OCI-LY7 (cell line): ENCODE results near the gene C16orf78. TPM values are rescaled to one million over a fixed set of nuclear protein-coding genes. Genes with fewer than 3 reads are reported as not detected.

ENCODE experiments used
- BruUV-seq: library from RNA; stranded (reverse); fragments of 400-500 nt; replicated peaks from 2 replicates; lab custom pipeline; 2021; lab: Mats Ljungman, UMichigan
- CTCF ChIA-PET: fragments of 300-600 bp; sonication (Branson Sonifier 250); formaldehyde crosslinking; loops from one replicate; lab custom pipeline; 2022; ENCODE audit warnings: antibody characterized with exemption; ENCODE audit not compliant: unreplicated experiment; lab: Charles Lee
- POLR2A ChIA-PET: fragments of 300-600 bp; sonication (Branson Sonifier 250); formaldehyde crosslinking; loops from one replicate; lab custom pipeline; 2022; ENCODE audit warnings: antibody characterized with exemption; lab: Charles Lee
- DNase-seq: peaks from one replicate; pipeline ENCODE4 v3.0.0-alpha.2; 2015; ENCODE audit warnings: low spot score
- H2AFZ ChIP-seq: fragments of 200-600 bp; sonication (generic), shearing (Covaris generic); 2 replicates; pipeline ENCODE4 v1.6.1; 2014; ENCODE audit warnings: mild to moderate bottlenecking, antibody characterized with exemption, low read length, moderate library complexity
- H3K27ac ChIP-seq: fragments of 200-600 bp; sonication (generic); 2 replicates; pipeline ENCODE4 v1.5.1; 2014; ENCODE audit warnings: mixed run types, low read depth, mild to moderate bottlenecking, moderate library complexity, low read length, inconsistent platforms; ENCODE audit not compliant: poor library complexity, severe bottlenecking
- H3K36me3 ChIP-seq: fragments of 200-600 bp; sonication (generic); 2 replicates; pipeline ENCODE4 v1.6.1; 2014; ENCODE audit warnings: mild to moderate bottlenecking, antibody characterized with exemption, low read length, moderate library complexity, mixed read lengths; ENCODE audit not compliant: insufficient read depth
- H3K4me1 ChIP-seq: fragments of 200-600 bp; sonication (generic); 2 replicates; pipeline ENCODE4 v1.5.1; 2014; ENCODE audit warnings: mild to moderate bottlenecking, low read length; ENCODE audit not compliant: insufficient read depth, poor library complexity, severe bottlenecking
- H3K4me2 ChIP-seq: fragments of 200-600 bp; sonication (generic); 2 replicates; pipeline ENCODE4 v1.6.1; 2014; ENCODE audit warnings: mild to moderate bottlenecking, low read length
- H3K4me3 ChIP-seq: fragments of 200-600 bp; sonication (generic); 2 replicates; pipeline ENCODE4 v1.5.1; 2014; ENCODE audit warnings: mild to moderate bottlenecking, low read depth, low read length; ENCODE audit not compliant: poor library complexity, severe bottlenecking
- H3K79me2 ChIP-seq: fragments of 200-600 bp; sonication (generic); 2 replicates; pipeline ENCODE4 v1.6.1; 2016; ENCODE audit warnings: low read depth, mild to moderate bottlenecking, low read length, moderate library complexity, mixed read lengths; ENCODE audit not compliant: insufficient read depth
- H3K9me2 ChIP-seq: fragments of 200-600 bp; sonication (generic); 2 replicates; pipeline ENCODE4 v1.6.1; 2016; ENCODE audit warnings: mild to moderate bottlenecking, low read length, mixed read lengths; ENCODE audit not compliant: insufficient read depth
- H3K9me3 ChIP-seq: fragments of 200-600 bp; sonication (generic); 2 replicates; pipeline ENCODE4 v1.6.1; 2014; ENCODE audit warnings: mild to moderate bottlenecking, mixed run types, low read length, mixed read lengths
- H4K20me1 ChIP-seq: fragments of 200-600 bp; sonication (generic); 2 replicates; pipeline ENCODE4 v1.6.1; 2014; ENCODE audit warnings: mild to moderate bottlenecking, antibody characterized with exemption, low read length, moderate library complexity, mixed read lengths; ENCODE audit not compliant: insufficient read depth
- EZH2phosphoT487 ChIP-seq: fragments of 200-600 bp; sonication (generic); IDR thresholded peaks from 2 replicates; pipeline ENCODE4 v1.6.1; 2018; ENCODE audit warnings: low read depth, borderline replicate concordance, mild to moderate bottlenecking, mixed run types, antibody characterized with exemption, low read length, moderate library complexity, mixed read lengths
- intact Hi-C: fragments of 100-400 bp; cut with micrococcal nuclease; formaldehyde crosslinking; loops from one replicate; pipeline ENCODE4 v1.10.0; 2022; ENCODE audit not compliant: unreplicated experiment
- total RNA-seq, 2 experiments: library from RNA; depleted of rRNA in 1 of 2; stranded (reverse); fragments of >200 nt in 1 of 2; shearing (Covaris generic) in 1 of 2; gene quantifications; 2 replicates each; pipeline ENCODE4 v1.2.3, GENCODE V29; 2014 to 2022
- TF ChIP-seq, protein P1 (sequence below): fragments of 200-600 bp; sonication (generic); conservative IDR thresholded peaks from 2 replicates; pipeline ENCODE4 v1.5.1; 2014; ENCODE audit warnings: mild to moderate bottlenecking, antibody characterized with exemption, low read length, moderate library complexity, mixed read lengths

The C16orf78 gene
- total RNA-seq, 2 experiments from 2014 or later: not detected

DNA sequence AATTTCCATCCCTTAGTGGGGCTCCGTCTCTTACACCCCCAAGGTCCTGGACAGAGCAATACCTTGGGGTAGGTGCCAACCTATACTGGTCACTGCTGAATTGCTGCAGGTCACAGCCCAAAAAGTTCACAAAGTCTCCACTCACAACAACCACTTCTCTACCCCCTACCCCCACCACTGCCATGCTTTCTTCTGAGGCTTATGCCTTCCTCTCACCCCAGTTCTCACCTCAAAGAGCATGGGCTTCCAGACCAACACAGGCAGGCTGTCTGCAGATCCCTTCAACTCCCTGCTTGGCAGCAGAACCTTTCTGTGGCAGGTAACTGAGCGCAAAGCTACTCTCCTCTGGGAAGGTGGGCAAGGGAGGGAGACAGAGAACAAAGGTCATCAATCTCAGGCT is 35.5 kb downstream of the C16orf78 start:
- BruUV-seq: no TSS peak
- no peak overlapping the region for H3K4me3 ChIP-seq
- H3K9me2 ChIP-seq: no peaks in the 10 kb centered on the region
- no peak overlapping the region for H3K27ac ChIP-seq
- H4K20me1 ChIP-seq: no peaks in the 10 kb centered on the region
- no peaks in the 10 kb centered on the region for H3K79me2 ChIP-seq
- no peak overlapping the region for H2AFZ ChIP-seq
- no peak overlapping the region for H3K4me2 ChIP-seq
- H3K4me1 ChIP-seq: peaks cover 26% of the 10 kb centered on the region
- no peaks in the 10 kb centered on the region for H3K9me3 ChIP-seq
- TF ChIP-seq, protein P1, sequence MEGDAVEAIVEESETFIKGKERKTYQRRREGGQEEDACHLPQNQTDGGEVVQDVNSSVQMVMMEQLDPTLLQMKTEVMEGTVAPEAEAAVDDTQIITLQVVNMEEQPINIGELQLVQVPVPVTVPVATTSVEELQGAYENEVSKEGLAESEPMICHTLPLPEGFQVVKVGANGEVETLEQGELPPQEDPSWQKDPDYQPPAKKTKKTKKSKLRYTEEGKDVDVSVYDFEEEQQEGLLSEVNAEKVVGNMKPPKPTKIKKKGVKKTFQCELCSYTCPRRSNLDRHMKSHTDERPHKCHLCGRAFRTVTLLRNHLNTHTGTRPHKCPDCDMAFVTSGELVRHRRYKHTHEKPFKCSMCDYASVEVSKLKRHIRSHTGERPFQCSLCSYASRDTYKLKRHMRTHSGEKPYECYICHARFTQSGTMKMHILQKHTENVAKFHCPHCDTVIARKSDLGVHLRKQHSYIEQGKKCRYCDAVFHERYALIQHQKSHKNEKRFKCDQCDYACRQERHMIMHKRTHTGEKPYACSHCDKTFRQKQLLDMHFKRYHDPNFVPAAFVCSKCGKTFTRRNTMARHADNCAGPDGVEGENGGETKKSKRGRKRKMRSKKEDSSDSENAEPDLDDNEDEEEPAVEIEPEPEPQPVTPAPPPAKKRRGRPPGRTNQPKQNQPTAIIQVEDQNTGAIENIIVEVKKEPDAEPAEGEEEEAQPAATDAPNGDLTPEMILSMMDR: no peak
- no peak for TF ChIP-seq EZH2phosphoT487
- intact Hi-C loops: loop anchor here (2.0 kb wide), 1 partner anchor 54 kb away; no protein-coding TSS in a partner anchor
- CTCF ChIA-PET: interaction anchor here (0.5 kb wide), 1 partner anchor 541 kb away, joined by 3 read pairs; no protein-coding TSS in a partner anchor
- no peak for DNase-seq
- no peaks in the 10 kb centered on the region for H3K36me3 ChIP-seq
- POLR2A ChIA-PET: no interaction called here

- no peaks in the 10 kb centered on the region for H4K20me1 ChIP-seq
- H3K9me3 ChIP-seq: no peaks in the 10 kb centered on the region
- peaks cover 22% of the 10 kb centered on the region for H3K4me1 ChIP-seq
- H3K4me2 ChIP-seq: no peak overlapping the region
- TF ChIP-seq, protein P1: no peak
- no peak for TF ChIP-seq EZH2phosphoT487
- no TSS peak for BruUV-seq
- no peak overlapping the region for H3K27ac ChIP-seq
- no peak overlapping the region for H2AFZ ChIP-seq
- H3K4me3 ChIP-seq: no peak overlapping the region
- DNase-seq: no peak
- ChIA-PET POLR2A (no interaction called here), CTCF (no interaction called here)
- no peaks in the 10 kb centered on the region for H3K36me3 ChIP-seq
- intact Hi-C loops: no loop called here
- no peaks in the 10 kb centered on the region for H3K79me2 ChIP-seq
- H3K9me2 ChIP-seq: no peaks in the 10 kb centered on the region
Observed at GRCh38 chr16:49410226-49410625, 36.6 kb downstream of the C16orf78 start.

DNA sequence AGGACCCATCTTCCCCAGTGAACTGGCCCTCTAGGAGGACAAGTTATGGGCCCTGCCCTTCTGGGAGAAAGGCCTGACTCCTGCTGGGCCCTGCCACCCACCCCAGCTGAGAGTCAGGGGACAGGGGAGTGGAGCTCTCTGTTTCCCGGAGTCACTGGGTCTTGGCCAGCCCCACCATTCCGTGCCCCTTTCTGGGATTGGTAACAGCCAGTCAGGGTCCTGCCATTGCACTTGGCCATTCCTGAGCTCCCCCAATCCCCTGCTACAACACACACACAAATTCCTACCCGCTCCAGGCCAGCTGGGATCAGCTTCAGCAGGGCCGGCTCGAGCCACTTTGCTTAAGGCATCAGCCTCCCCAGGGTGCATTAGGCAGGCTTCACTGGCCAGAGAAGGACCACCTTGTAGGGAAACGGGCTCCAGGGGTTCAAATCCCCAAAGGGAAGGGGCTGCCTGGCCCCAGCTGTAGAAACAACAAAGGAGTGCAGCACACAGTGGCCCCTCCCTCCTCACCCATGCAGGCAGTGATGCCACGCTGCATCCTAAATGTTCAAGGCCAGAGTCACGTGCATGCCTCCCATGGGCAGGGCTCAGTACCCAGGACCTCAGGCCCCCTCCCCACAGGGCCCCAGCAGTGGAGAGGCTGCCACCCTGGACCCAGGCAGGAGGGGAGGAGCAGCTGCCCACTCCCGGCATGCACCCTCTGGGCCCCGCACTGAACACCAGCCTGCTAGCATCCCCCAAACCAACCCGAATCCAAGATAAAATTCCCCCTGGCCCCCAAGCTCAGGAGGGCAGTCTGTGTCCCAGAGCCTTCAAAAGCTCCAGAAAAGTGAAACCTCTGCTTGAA is 37.7 kb downstream of the C16orf78 start:
- Histone ChIP-seq H3K79me2 (no peaks in the 10 kb centered on the region), H3K9me3 (no peaks in the 10 kb centered on the region), H3K9me2 (no peaks in the 10 kb centered on the region), H4K20me1 (no peaks in the 10 kb centered on the region), H3K36me3 (no peaks in the 10 kb centered on the region), H2AFZ (no peak overlapping the region), H3K4me3 (no peak overlapping the region), H3K4me1 (peaks cover 15% of the 10 kb centered on the region), H3K4me2 (no peak overlapping the region), H3K27ac (no peak overlapping the region)
- no peak for TF ChIP-seq EZH2phosphoT487
- TF ChIP-seq, protein P1: no peak
- no TSS peak for BruUV-seq
- intact Hi-C loops: no loop called here
- CTCF ChIA-PET: no interaction called here
- DNase-seq: no peak
- POLR2A ChIA-PET: interaction anchor here (0.8 kb wide), 1 partner anchor 45 kb away, joined by 3 read pairs; no protein-coding TSS in a partner anchor
